SKM-1 (cell line): ENCODE measurements around the gene NKAIN4.

Experiments used
- DNase-seq: peaks from one replicate; lab custom pipeline; 2025; ENCODE audit not compliant: unreplicated experiment; lab: John Stamatoyannopoulos, UW

NKAIN4 gene

GRCh38 chr20:63274381-63275228 lies 20.3 kb upstream of the NKAIN4 start:
- DNase-seq: no peak

- no peak for DNase-seq
Measured at GRCh38 chr20:63273635-63274380, 19.5 kb upstream of the NKAIN4 start.

- DNase-seq: no peak
Measured at GRCh38 chr20:63273059-63273579, 18.9 kb upstream of the NKAIN4 start.

GRCh38 chr20:63272105-63273058 lies 18.1 kb upstream of the NKAIN4 start, which contains the start of gene ARFGAP1:
TSS of gene ARFGAP1 (plus strand) at chr20:63272813. CDS start at chr20:63275581, 2,768 bp downstream.
- peak; percentile 52 for DNase-seq

- DNase-seq: no peak
Measured at GRCh38 chr20:63270606-63271325, 16.5 kb upstream of the NKAIN4 start.

GRCh38 chr20:63269724-63270123 lies 15.5 kb upstream of the NKAIN4 start:
- DNase-seq: no peak

GRCh38 chr20:63268671-63269439 lies 14.6 kb upstream of the NKAIN4 start:
- DNase-seq: no peak

GRCh38 chr20:63268256-63268655 lies 14.0 kb upstream of the NKAIN4 start:
- DNase-seq: no peak

- DNase-seq: no peak
Measured at GRCh38 chr20:63267691-63268090, 13.4 kb upstream of the NKAIN4 start.

- no peak for DNase-seq
Measured at GRCh38 chr20:63265891-63266515, 11.7 kb upstream of the NKAIN4 start.

GRCh38 chr20:63264519-63264918 lies 10.3 kb upstream of the NKAIN4 start:
- no peak for DNase-seq

- DNase-seq: no peak
Measured at GRCh38 chr20:63264000-63264399, 9.7 kb upstream of the NKAIN4 start.

GRCh38 chr20:63262836-63263235 lies 8.6 kb upstream of the NKAIN4 start:
- DNase-seq: no peak

- no peak for DNase-seq
Measured at GRCh38 chr20:63261795-63262528, 7.7 kb upstream of the NKAIN4 start.

- DNase-seq: no peak
Measured at GRCh38 chr20:63261060-63261794, 7.0 kb upstream of the NKAIN4 start.

GRCh38 chr20:63260521-63260920 lies 6.3 kb upstream of the NKAIN4 start:
- no peak for DNase-seq

GRCh38 chr20:63259734-63260460 lies 5.6 kb upstream of the NKAIN4 start:
- DNase-seq: no peak
